Sigmoid colon (tissue), 7 donors: ENCODE data around the gene TEX30. TPM values are rescaled to one million over a fixed set of nuclear protein-coding genes. Genes with fewer than 3 reads are reported as not detected.

ENCODE experiments used
- DNase-seq: peaks from one replicate; pipeline ENCODE4 v3.0.0-alpha.2; 2019
- H3K27ac ChIP-seq, 4 donors: fragments of 200-600 bp; sonication (generic); one replicate each; pipeline ENCODE4 v1.5.1; 2016 to 2019; ENCODE audit warnings: mild to moderate bottlenecking in 1 of 4
- H3K27me3 ChIP-seq, 3 donors: fragments of 200-600 bp; sonication (generic); one replicate each; pipeline ENCODE4 v1.5.1; 2019; ENCODE audit warnings: mild to moderate bottlenecking in 1 of 3
- H3K36me3 ChIP-seq, 4 donors: fragments of 200-600 bp; sonication (generic); one replicate each; pipeline ENCODE4 v1.5.1; 2016 to 2019
- H3K4me1 ChIP-seq, 4 donors: fragments of 200-600 bp; sonication (generic); one replicate each; pipeline ENCODE4 v1.5.1; 2017 to 2019
- H3K4me3 ChIP-seq, 4 donors: fragments of 200-600 bp; sonication (generic); one replicate each; pipeline ENCODE4 v1.5.1; 2017 to 2019; ENCODE audit warnings: mild to moderate bottlenecking in 2 of 4, moderate library complexity in 1 of 4
- H3K9me3 ChIP-seq, 4 donors: fragments of 200-600 bp in 3 of 4; sonication (generic) in 3 of 4; one replicate each; pipeline versions ENCODE4 v1.5.1 to v1.6.1; 2013 to 2019
- EP300 ChIP-seq, 4 donors: sonication (generic); formaldehyde crosslinking; IDR thresholded peaks; one replicate each; pipeline ENCODE4 v1.6.1; 2017; ENCODE audit warnings: antibody characterized with exemption in 4 of 4
- POLR2A ChIP-seq, 2 donors: fragments of 450-650 bp; IDR thresholded peaks; one replicate each; pipeline ENCODE4 v1.6.1; 2016; ENCODE audit warnings: antibody characterized with exemption in 2 of 2, mild to moderate bottlenecking in 2 of 2, moderate library complexity in 2 of 2
- POLR2AphosphoS5 ChIP-seq, 4 donors: sonication (generic); formaldehyde crosslinking; IDR thresholded peaks; one replicate each; pipeline ENCODE4 v1.6.1; 2017; ENCODE audit warnings: antibody characterized with exemption in 4 of 4
- WGBS, 2 donors: extraction: QIAGEN DNeasy Blood & Tissue Kit; methylation state at CpG; one replicate each; pipeline ENCODE4 v1.1.7; 2013; 5-methylcytosine and 5-hydroxymethylcytosine counted together
- intact Hi-C: fragments of 100-400 bp; cut with DNase I; formaldehyde crosslinking; loops from one replicate; pipeline ENCODE4 v1.15.1; 2023
- polyA plus RNA-seq, 3 donors: library from polyadenylated mRNA; stranded (reverse); fragments of 200-250 nt; gene quantifications; one replicate each; pipeline ENCODE4 v1.2.3, GENCODE V29; 2013
- total RNA-seq, 4 donors: library from RNA; depleted of rRNA; stranded (reverse); fragments of >200 nt; gene quantifications; one replicate each; pipeline ENCODE4 v1.1.0, GENCODE V29; 2016
- TF ChIP-seq, protein P1 (sequence below), 4 experiments: fragments of 450-650 bp in 3 of 4; fragments of 200-600 bp in 1 of 4; IDR thresholded peaks; one replicate each; pipeline ENCODE4 v1.5.1; 2016 to 2019; ENCODE audit warnings: antibody characterized with exemption in 4 of 4, mild to moderate bottlenecking in 3 of 4, moderate library complexity in 2 of 4
- donor health status: healthy with polysubstance abuse.
- donor health status: Bipolar disorder and iron deficiency.
- donor health status: healthy.

TEX30 gene
- total and polyA plus RNA-seq, 7 donors, result 6.6 to 17.3 (median 8.9) TPM

DNA sequence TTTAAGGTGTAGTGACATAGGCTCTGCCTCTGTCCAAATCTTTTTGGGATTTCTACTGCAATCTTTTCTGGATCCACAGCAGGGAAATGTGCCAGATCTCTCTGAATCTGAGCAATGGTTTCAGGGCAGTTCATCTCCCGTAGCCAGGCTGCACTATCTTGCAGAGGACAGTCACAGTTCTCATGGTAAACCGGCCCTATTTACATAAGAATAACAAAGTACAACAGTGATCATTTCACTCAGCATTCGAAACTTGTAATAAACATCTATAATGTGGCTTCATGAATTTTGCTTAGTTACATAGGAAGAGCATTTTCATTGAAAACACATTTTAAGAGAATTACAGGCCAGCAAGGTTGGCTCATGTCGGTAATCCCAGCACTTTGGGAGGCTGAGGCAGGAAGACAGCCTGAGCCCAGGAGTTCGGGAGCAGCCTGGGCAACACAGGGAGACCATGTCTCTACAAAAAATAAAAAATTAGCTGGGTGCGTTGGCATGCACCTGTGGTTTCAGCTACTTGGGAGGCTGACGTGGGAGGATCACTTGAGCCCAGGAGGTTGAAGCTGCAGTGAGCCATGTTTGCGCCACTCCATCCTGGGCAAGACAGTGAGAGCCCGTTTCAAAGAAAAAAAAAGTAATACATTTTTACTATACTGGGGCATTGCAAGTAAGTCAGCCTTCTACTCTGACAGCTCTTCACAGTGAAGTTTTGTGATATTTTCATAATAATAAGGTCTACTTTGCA is 20.2 kb upstream of the TEX30 start:
- H3K27me3 ChIP-seq, result no peaks in the 10 kb centered on the region
- intact Hi-C loops, result no loop called here
- TF ChIP-seq, protein P1, sequence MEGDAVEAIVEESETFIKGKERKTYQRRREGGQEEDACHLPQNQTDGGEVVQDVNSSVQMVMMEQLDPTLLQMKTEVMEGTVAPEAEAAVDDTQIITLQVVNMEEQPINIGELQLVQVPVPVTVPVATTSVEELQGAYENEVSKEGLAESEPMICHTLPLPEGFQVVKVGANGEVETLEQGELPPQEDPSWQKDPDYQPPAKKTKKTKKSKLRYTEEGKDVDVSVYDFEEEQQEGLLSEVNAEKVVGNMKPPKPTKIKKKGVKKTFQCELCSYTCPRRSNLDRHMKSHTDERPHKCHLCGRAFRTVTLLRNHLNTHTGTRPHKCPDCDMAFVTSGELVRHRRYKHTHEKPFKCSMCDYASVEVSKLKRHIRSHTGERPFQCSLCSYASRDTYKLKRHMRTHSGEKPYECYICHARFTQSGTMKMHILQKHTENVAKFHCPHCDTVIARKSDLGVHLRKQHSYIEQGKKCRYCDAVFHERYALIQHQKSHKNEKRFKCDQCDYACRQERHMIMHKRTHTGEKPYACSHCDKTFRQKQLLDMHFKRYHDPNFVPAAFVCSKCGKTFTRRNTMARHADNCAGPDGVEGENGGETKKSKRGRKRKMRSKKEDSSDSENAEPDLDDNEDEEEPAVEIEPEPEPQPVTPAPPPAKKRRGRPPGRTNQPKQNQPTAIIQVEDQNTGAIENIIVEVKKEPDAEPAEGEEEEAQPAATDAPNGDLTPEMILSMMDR (IDR thresholded peaks at IDR 0.05), result no peak
- no peak for TF ChIP-seq EP300 (IDR thresholded peaks at IDR 0.05)
- no peak for TF ChIP-seq POLR2A (IDR thresholded peaks at IDR 0.05)
- TF ChIP-seq POLR2AphosphoS5 (IDR thresholded peaks at IDR 0.05), result no peak
- WGBS, 2 donors, result 89 to 96% methylated on average over 9 of the region's 9 CpGs
- H3K36me3 ChIP-seq, result peaks cover 0 to 48% (median 4%) of the 10 kb centered on the region in 4 donors
- DNase-seq, result no peak
- no peak overlapping the region for H3K4me3 ChIP-seq
- H3K4me1 ChIP-seq, result peaks cover 0 to 10% (median 6%) of the 10 kb centered on the region in 4 donors
- H3K9me3 ChIP-seq, result no peaks in the 10 kb centered on the region
- no peak overlapping the region for H3K27ac ChIP-seq

DNA sequence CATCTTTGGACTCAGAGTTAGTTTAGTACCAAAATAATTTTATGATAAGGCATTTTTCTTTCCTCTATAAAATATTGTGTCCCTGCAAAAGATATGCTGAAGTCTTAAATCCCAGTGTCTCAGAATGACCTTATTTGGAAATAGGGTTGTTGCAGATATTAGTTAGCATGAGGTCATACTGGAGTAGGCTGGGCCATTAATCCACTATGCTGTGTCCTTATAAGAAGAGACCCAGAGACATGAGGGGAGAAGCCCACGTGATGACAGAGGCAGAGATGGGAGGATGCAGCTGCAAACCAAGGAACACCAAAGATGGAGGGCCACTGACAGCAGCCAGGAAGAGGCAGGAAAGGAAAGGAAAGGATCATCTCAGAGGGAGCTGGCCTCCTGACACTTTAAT is 18.8 kb upstream of the TEX30 start:
- peaks cover 0 to 60% (median 4%) of the 10 kb centered on the region in 4 donors for H3K36me3 ChIP-seq
- H3K4me3 ChIP-seq, result no peak overlapping the region
- no peaks in the 10 kb centered on the region for H3K9me3 ChIP-seq
- intact Hi-C loops, result no loop called here
- 87 to 92% methylated on average over 1 of the region's 1 CpG for WGBS, 2 donors
- no peak overlapping the region for H3K27ac ChIP-seq
- TF ChIP-seq, protein P1 (IDR thresholded peaks at IDR 0.05), result no peak
- TF ChIP-seq EP300 (IDR thresholded peaks at IDR 0.05) (no peak), POLR2A (IDR thresholded peaks at IDR 0.05) (no peak), POLR2AphosphoS5 (IDR thresholded peaks at IDR 0.05) (no peak)
- no peaks in the 10 kb centered on the region for H3K4me1 ChIP-seq
- H3K27me3 ChIP-seq, result no peaks in the 10 kb centered on the region
- DNase-seq, result no peak

DNA sequence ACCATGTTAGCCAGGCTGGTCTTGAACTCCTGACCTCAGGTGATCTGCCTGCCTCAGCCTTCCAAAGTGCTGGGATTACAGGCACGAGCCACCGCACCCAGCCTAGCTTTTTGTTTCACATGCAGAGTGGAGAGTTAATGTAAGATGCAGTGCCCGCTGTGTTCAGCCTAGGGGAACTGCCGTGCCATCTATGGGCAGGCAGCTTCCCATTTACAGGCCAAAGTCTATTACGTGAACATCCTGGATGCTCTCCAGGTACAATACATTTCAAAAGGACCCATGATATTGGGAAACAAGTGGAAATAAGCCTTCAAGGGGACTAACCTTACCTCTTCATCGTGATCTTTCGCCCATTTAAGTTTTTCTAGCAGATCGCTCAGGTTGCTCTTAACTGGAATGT is 15.1 kb upstream of the TEX30 start:
- Histone ChIP-seq H3K27ac (no peak overlapping the region), H3K4me1 (no peaks in the 10 kb centered on the region), H3K4me3 (no peak overlapping the region), H3K36me3 (peaks cover 0 to 84% (median 4%) of the 10 kb centered on the region in 4 donors), H3K9me3 (no peaks in the 10 kb centered on the region), H3K27me3 (no peaks in the 10 kb centered on the region)
- 93 to 95% methylated on average over 8 of the region's 8 CpGs for WGBS, 2 donors
- intact Hi-C loops, result no loop called here
- TF ChIP-seq, protein P1 (IDR thresholded peaks at IDR 0.05), result no peak
- TF ChIP-seq POLR2AphosphoS5 (IDR thresholded peaks at IDR 0.05), result no peak
- no peak for TF ChIP-seq EP300 (IDR thresholded peaks at IDR 0.05)
- no peak for TF ChIP-seq POLR2A (IDR thresholded peaks at IDR 0.05)
- DNase-seq, result no peak

DNA sequence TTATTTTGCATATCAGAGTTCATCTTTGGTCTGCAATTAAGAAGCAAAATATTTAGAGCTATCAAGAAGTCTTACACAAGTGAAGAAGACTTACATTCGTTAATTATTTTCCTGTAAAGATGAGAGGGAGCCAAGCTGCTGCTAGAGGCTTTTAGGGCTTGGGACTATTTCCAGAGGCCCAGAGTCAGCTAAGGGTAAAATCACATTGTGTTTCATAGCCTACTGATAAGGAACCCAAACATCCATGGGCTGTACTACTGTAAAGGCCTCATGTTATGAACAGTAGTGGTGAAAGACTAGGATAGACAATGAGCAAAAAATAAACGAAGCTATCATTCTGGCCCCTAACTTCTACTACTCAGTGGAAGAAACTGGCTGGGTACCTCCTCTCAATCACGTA is 10.9 kb upstream of the TEX30 start:
- 82 to 91% methylated on average over 3 of the region's 3 CpGs for WGBS, 2 donors
- DNase-seq, result no peak
- Histone ChIP-seq H3K36me3 (peaks cover 0 to 50% (median 0%) of the 10 kb centered on the region in 4 donors), H3K4me3 (no peak overlapping the region), H3K9me3 (no peaks in the 10 kb centered on the region), H3K27ac (no peak overlapping the region), H3K27me3 (no peaks in the 10 kb centered on the region), H3K4me1 (no peaks in the 10 kb centered on the region)
- TF ChIP-seq POLR2AphosphoS5 (IDR thresholded peaks at IDR 0.05) (no peak), EP300 (IDR thresholded peaks at IDR 0.05) (no peak), POLR2A (IDR thresholded peaks at IDR 0.05) (no peak)
- TF ChIP-seq, protein P1 (IDR thresholded peaks at IDR 0.05), result no peak
- intact Hi-C loops, result no loop called here
